ENCODE results near the gene CLHC1. TPM values are rescaled to one million over a fixed set of nuclear protein-coding genes. Genes with fewer than 3 reads are reported as not detected.
"Not testable (repeated sequence)": the region's sequence is repeated elsewhere in the genome, so short reads cannot be mapped to it uniquely, and the experiment has no call there.

The CLHC1 gene
- total RNA-seq, 2 experiments from 2014 or later: 18.1 to 19.4 TPM

DNA sequence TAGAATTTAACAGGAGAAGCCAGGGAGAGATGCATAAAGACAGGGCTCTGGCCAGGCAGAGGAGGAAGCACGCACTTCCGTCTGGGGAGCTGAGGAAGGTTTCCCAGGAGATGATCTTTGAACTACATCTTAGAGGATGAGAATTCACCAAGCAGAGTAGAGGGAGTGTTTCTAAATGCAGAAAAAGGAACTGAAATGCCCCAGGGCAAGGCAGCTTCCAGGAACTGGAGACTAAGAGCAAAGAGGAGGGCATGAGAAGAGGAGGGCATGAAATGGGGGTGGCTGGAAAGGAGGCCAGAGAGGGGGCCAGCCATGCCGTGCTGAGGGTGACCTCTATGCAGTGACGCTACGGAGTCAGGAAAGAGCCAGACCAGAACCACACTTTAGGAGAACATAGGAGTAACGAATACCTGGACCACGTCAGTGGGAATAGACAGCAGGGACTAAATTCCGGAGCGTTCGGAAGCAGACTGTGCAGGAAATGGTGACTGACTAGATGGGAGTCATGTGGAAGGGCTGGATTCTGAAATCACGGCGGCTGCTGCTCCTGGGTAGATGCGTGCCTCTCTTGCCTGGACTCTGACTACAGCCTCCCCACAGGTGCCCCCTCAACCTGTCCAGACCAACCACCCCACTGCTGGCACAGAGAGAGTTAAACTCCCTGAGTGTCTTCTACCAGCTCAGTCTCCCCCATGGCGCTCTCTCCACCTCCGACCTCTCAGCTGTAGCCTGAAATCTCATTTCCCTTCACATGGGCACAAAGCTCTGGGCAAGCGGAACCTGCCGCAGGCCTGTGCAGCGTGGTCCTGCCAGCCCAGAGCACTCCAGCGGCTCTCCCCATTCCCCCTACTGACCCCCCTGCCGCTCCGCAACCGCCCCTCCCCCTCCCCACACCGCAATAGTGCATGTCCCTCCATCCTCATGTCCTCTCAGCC is 94.8 kb downstream of the CLHC1 start:
- no peaks in the 10 kb centered on the region for H3K27me3 Mint-ChIP-seq
- peaks cover 2% of the 10 kb centered on the region for H3K9me3 Mint-ChIP-seq
- no peaks in the 10 kb centered on the region for H3K36me3 Mint-ChIP-seq
- H3K27ac Mint-ChIP-seq: peak overlapping the region; percentile 24
- POLR2A ChIA-PET: interaction anchor here (2.3 kb wide), 1 partner anchor 87 kb away, joined by 5 read pairs; the partner anchor contains the start of gene RTN4
- peaks cover 21% of the 10 kb centered on the region for H3K4me1 Mint-ChIP-seq
- ATAC-seq (ENCODE audit: low read depth) (no peak), DNase-seq (no peak)
- H3K4me3 Mint-ChIP-seq: no peak overlapping the region

GRCh38 chr2:55136138-55136541 is 96.0 kb downstream of the CLHC1 start:
- H3K4me3 Mint-ChIP-seq: no peak overlapping the region
- no peaks in the 10 kb centered on the region for H3K27me3 Mint-ChIP-seq
- POLR2A ChIA-PET: no interaction called here
- peaks cover 14% of the 10 kb centered on the region for H3K4me1 Mint-ChIP-seq
- no peak overlapping the region for H3K27ac Mint-ChIP-seq
- H3K9me3 Mint-ChIP-seq: no peaks in the 10 kb centered on the region
- H3K36me3 Mint-ChIP-seq: no peaks in the 10 kb centered on the region
- DNase-seq (no peak), ATAC-seq (ENCODE audit: low read depth) (no peak)

DNA sequence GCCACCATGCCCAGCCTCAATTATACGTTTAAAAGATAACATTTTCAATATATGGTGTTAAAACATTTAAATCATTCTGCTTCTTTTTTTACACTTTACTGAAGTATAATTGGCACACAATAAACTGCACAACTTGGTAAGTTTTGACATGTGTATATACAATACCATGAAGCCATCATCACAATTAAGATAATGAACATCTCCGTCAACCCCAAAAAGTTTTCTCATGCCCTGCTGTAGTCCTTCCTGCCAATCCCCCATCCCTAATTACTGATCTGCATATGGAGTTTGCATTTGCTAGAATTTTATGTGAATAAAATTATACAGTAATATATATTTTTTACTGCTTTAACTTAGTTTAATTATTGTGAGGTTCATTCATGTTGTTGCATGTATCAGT is 96.6 kb downstream of the CLHC1 start:
- POLR2A ChIA-PET: no interaction called here
- Mint-ChIP-seq H3K27me3 (no peaks in the 10 kb centered on the region), H3K27ac (no peak overlapping the region), H3K36me3 (no peaks in the 10 kb centered on the region), H3K4me1 (peaks cover 14% of the 10 kb centered on the region), H3K9me3 (no peaks in the 10 kb centered on the region), H3K4me3 (no peak overlapping the region)
- ATAC-seq (ENCODE audit: low read depth) (no peak), DNase-seq (no peak)

DNA sequence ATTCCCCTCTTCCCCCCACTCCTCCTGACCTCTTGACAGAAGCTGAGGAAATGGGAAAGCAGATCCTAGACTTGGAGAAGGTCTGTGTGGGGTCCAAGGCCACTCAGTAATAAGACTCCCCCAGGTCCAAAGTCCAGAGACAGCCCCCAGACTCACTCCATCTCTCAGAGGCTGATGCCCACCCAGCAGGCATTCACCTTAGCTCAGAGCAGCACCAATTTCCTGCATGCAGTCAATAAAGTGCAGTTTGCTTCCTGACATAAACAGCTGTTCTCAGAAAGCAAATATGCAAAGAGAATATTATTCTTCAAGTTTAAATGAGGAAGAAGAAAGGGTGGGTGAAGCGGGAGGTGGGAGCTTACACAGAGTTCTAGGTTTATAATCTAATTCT is 97.8 kb downstream of the CLHC1 start:
- DNase-seq: no peak
- Mint-ChIP-seq H3K9me3 (no peaks in the 10 kb centered on the region), H3K27ac (peak overlapping the region; percentile 95), H3K36me3 (no peaks in the 10 kb centered on the region), H3K27me3 (no peaks in the 10 kb centered on the region), H3K4me1 (peaks cover 14% of the 10 kb centered on the region), H3K4me3 (peak overlapping the region; percentile 78)
- ATAC-seq (ENCODE audit: low read depth): no peak
- POLR2A ChIA-PET: interaction anchor here (0.5 to 2.2 kb wide), 2 partner anchors 15 to 85 kb away, joined by 4 to 17 read pairs; partner anchors contain the start of gene RTN4

DNA sequence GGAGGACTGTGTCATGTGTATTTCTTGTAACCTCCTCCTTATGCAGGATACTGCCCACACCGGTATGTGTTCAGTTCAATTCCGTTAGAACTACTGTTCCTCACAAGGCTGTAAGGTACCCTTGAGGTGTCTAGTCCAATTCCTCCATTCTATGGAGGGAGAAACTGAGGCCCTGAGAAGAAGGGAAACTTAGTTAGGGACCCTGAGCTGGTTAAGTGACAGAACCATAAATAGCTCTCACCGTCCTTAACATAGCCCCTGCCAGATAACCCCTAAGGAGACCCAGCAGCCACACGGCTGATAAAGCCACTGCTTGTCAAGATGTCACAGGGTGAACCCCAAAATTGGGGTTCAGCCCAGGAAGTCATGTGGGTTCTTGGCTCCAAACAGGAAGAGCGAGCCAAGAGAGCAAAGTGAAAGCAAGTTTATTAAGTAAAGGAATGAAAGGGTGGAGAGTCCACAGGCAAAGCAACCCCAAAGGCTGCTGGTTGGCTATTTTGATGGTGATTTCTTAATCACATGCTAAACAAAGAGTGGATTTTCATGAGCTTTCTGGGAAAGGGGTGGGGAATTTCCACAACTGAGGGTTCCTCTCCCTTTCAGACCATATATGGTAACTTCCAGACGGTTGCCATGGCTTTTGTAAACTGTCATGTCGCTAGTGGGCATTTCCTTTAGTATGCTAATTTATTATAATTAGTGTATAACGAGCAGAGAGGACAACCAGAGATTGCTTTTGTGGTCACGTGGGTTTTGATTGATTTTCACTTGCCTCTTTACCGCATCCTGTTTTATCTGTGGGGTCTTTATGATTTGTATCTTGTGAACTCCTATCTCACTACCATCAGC is 98.4 kb downstream of the CLHC1 start:
- Mint-ChIP-seq H3K27ac (peak overlapping the region; percentile 95), H3K4me3 (peak overlapping the region; percentile 78), H3K27me3 (no peaks in the 10 kb centered on the region), H3K9me3 (no peaks in the 10 kb centered on the region), H3K4me1 (peaks cover 14% of the 10 kb centered on the region), H3K36me3 (no peaks in the 10 kb centered on the region)
- DNase-seq: peak; percentile 48
- ATAC-seq (ENCODE audit: low read depth): peak; percentile 93
- POLR2A ChIA-PET: interaction anchor here (0.5 to 2.2 kb wide), 2 partner anchors 15 to 84 kb away, joined by 4 to 17 read pairs; partner anchors contain the start of gene RTN4

- Mint-ChIP-seq H3K27me3 (no peaks in the 10 kb centered on the region), H3K9me3 (peaks cover 3% of the 10 kb centered on the region), H3K36me3 (no peaks in the 10 kb centered on the region), H3K4me1 (peaks cover 14% of the 10 kb centered on the region), H3K27ac (no peak overlapping the region), H3K4me3 (no peak overlapping the region)
- no peak for DNase-seq
- no peak for ATAC-seq (ENCODE audit: low read depth)
- POLR2A ChIA-PET: no interaction called here
These were observed 101.2 kb downstream of the CLHC1 start for GRCh38 chr2:55130849-55131248.

- ATAC-seq (ENCODE audit: low read depth); H3K27ac Mint-ChIP-seq; POLR2A ChIA-PET; DNase-seq; H3K36me3 Mint-ChIP-seq; H3K27me3 Mint-ChIP-seq; H3K4me1 Mint-ChIP-seq; H3K4me3 Mint-ChIP-seq; H3K9me3 Mint-ChIP-seq: not testable (repeated sequence)
These were observed 105.5 kb downstream of the CLHC1 start for GRCh38 chr2:55126643-55127042.

Other genes starting within 250 kb of the CLHC1 start
- gene RTN4, start 181.8 kb downstream of the CLHC1 start, total RNA-seq: 10 to 100 TPM; 82.2 to 88.2 TPM
- gene RPS27A, start 395 bp upstream of the CLHC1 start, total RNA-seq: 1,000 to 10,000 TPM; 1,051 to 1,156 TPM
- 10 to 100 TPM; 24.1 to 32.8 TPM for gene MTIF2, start 36.9 kb upstream of the CLHC1 start, total RNA-seq
- 10 to 100 TPM; 19.5 to 20.3 TPM for gene CCDC88A, start 187.6 kb upstream of the CLHC1 start, total RNA-seq

All from activated naive CD8-positive, alpha-beta T cell treated with anti-CD3 and anti-CD28 coated beads, Interleukin-2, amount 10 ng/mL, durations not matched to agents 7 days and 5 days (primary cell).